GM12891 (cell line): Measurements from ENCODE around the gene HSD3B7.

Experiments
- POLR2A ChIP-seq: IDR thresholded peaks from 2 replicates; pipeline ENCODE4 v1.6.1; 2011; ENCODE audit warnings: low read depth, low read length, control low read depth
- POLR2AphosphoS5 ChIP-seq: IDR thresholded peaks from 2 replicates; pipeline ENCODE4 v1.6.1; 2011; ENCODE audit warnings: low read depth, low read length, control low read depth
- SPI1 ChIP-seq: IDR thresholded peaks from 2 replicates; pipeline ENCODE4 v1.6.1; 2011; ENCODE audit warnings: low read depth, low read length, control low read depth
- TAF1 ChIP-seq: IDR thresholded peaks from 2 replicates; pipeline ENCODE4 v1.6.1; 2011; ENCODE audit warnings: low read depth, low read length, control low read depth

DNA sequence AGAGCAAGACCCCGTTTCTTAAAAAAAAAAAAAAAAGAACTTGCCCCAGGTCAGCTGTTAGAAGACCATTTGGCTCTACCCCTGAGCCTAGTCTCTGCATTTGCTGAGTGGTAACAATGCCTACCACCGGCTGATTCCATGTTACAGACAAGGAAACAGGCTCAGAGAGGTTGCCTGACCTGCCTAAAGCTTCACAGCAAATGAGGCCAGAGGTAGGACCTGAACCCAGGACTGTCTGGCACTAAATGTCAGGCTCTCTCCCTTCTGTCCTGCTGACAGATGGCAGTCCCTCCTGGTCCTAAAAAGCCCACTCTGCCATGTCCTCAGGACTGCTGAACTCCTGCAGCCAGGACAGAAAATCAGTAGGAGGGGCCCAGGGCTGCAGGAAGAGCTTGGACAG lies 19.7 kb downstream of the HSD3B7 start:
- TF ChIP-seq POLR2A (no peak), POLR2AphosphoS5 (no peak), TAF1 (no peak), SPI1 (no peak)
